ENCODE measurements around the gene SAPCD2. TPM values are rescaled to one million over a fixed set of nuclear protein-coding genes. Genes with fewer than 3 reads are reported as not detected.
A peak's percentile ranks its signal among the peaks of the same experiment; 100 is the strongest.

Gene SAPCD2, protein sequence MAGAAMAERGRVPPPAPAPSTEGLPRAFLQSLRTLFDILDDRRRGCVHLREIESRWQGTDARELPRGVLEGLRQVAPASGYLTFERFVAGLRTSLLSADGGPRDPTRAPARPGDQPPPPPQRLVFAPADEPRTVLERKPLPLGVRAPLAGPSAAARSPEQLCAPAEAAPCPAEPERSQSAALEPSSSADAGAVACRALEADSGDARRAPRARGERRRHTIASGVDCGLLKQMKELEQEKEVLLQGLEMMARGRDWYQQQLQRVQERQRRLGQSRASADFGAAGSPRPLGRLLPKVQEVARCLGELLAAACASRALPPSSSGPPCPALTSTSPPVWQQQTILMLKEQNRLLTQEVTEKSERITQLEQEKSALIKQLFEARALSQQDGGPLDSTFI
- total RNA-seq (2012; rRNA removed) (3.3 and 3.4 TPM in 2 replicates), polyA plus RNA-seq (2012; rRNA removed) (4.9 and 6.4 TPM in 2 replicates), Bru-seq, nascent RNA (percentile 28 among the genes with signal in this experiment), BruChase-seq, experiment 1, labeled RNA remaining after a 6-hour chase (percentile 27 among the genes with signal in this experiment), BruChase-seq, experiment 2, labeled RNA remaining after a 2-hour chase (percentile 24 among the genes with signal in this experiment)
- 3.1 and 4.5 TPM in 2 replicates for polyA plus RNA-seq (2012; cell fraction: cytosol; rRNA removed)
- 3.0 and 9.5 TPM in 2 replicates for polyA plus RNA-seq (2012; cell fraction: nucleus; rRNA removed; ENCODE audit: low replicate concordance)
- long read RNA-seq, partial matches to known transcripts, result 0 of 6 reads
- long read RNA-seq, other reads (novel, unspliced or antisense), result 6 of 6 reads

DNA sequence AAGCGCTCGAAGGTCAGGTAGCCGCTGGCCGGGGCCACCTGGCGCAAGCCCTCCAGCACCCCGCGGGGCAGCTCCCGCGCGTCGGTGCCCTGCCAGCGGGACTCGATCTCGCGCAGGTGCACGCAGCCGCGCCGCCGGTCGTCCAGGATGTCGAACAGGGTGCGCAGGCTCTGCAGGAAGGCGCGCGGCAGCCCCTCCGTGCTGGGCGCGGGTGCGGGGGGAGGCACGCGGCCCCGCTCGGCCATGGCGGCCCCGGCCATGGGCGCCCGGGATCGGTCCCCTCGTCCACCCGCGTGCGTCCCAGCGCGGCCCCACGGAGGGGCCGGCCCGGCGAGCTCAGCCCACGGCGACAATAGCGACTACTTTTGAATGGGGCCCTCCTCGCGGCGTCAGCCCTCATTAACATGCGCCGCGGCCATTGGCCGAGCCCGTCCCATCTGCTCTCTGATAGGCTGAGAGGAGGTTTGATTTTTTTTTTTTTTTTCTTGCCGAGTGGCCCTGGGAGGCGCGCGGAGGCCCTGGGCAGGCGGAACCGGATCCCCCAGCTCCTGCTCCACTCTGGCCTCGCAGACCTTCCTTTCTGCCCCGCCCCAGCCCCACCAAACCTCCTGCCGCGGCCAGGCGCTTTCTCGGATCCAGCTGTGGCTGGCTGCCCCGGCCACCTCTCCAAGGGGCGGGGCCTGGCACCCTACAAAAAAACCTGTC lies at the start of gene SAPCD2:
SAPCD2 (minus strand) TSS at position 357 of the 705 bp plus-strand sequence; CDS start at position 260, 97 bp downstream.
- H3K27ac ChIP-seq (ENCODE audit: insufficient read depth, low read length), result no peak within 1 kb of the TSS; the same call in 1 of the 2 replicates
- H2BK120ac ChIP-seq (ENCODE audit: low read depth, low read length), result no peak within 1 kb of the TSS
- no peak within 1 kb of the TSS for H2BK15ac ChIP-seq (ENCODE audit: low read depth, low read length)
- peak within 1 kb of the TSS; percentile 51 for H3K4me2 ChIP-seq (ENCODE audit: low read depth, low read length)
- no peak within 1 kb of the TSS for H3K23ac ChIP-seq (ENCODE audit: low read depth, low read length)
- H3K9ac ChIP-seq (ENCODE audit: low read depth, low read length), result peak within 1 kb of the TSS; percentile 23; the same call in 1 of the 2 replicates
- peaks cover 2 to 11% of the 10 kb centered on the region in 2 experiments for H3K79me1 ChIP-seq (ENCODE audit: low read depth in 1 of 2, low read length in 2 of 2)
- H4K20me1 ChIP-seq (ENCODE audit: insufficient read depth, low read length), result no peaks in the 10 kb centered on the region
- ChIA-PET CTCF (interaction anchor here (0.7 to 1.0 kb wide), 2 partner anchors 18 to 41 kb away, joined by 3 to 4 read pairs; no protein-coding TSS in a partner anchor), POLR2A (ENCODE audit: unreplicated experiment) (interaction anchor here (0.6 kb wide), 1 partner anchor 1186 kb away, joined by 3 read pairs; no protein-coding TSS in a partner anchor)
- H3K9me3 ChIP-seq (ENCODE audit: control insufficient read depth, insufficient read depth, low read length), result no peaks in the 10 kb centered on the region
- no peak for TF ChIP-seq SMC3 (IDR thresholded peaks at IDR 0.05; ENCODE audit: low read depth, low read length)
- no peak for TF ChIP-seq CHD1 (IDR thresholded peaks at IDR 0.05; ENCODE audit: low read depth, low read length)
- TF ChIP-seq NFE2L2 (IDR thresholded peaks at IDR 0.05; ENCODE audit: low read depth, low read length), result no peak
- no peak for TF ChIP-seq CEBPB (IDR thresholded peaks at IDR 0.05; ENCODE audit: low read depth, low read length)
- H2AK9ac ChIP-seq (replicated peaks; ENCODE audit: low read depth, low read length, poor library complexity), result peak within 1 kb of the TSS; percentile 44
- ATAC-seq (ENCODE audit: low read depth) (peak; percentile 94), DNase-seq (peak; percentile 79)
- peak within 1 kb of the TSS; percentile 74 to 79; a peak in 3 of 4 replicates for H4K8ac ChIP-seq (ENCODE audit: low read depth in 2 of 2, low read length in 2 of 2)
- H3K4me1 ChIP-seq (ENCODE audit: control insufficient read depth, insufficient read depth, low read length), result peaks cover 3% of the 10 kb centered on the region; the same call in 1 of the 2 replicates
- intact Hi-C loops (cut with micrococcal nuclease), result loop anchor here (1.0 kb wide), 1 partner anchor 16 kb away; the partner anchor contains the start of gene MAN1B1
- H3K4ac ChIP-seq (ENCODE audit: low read depth, low read length), result peak within 1 kb of the TSS; percentile 43; the same call in 1 of the 2 replicates
- H2BK5ac ChIP-seq (ENCODE audit: low read depth, low read length, poor library complexity, severe bottlenecking), result no peak within 1 kb of the TSS
- peak within 1 kb of the TSS; percentile 90 for H2AFZ ChIP-seq (replicated peaks; ENCODE audit: low read length, poor library complexity)
- H3K9me1 ChIP-seq (ENCODE audit: insufficient read depth, low read length), result no peaks in the 10 kb centered on the region
- no peaks in the 10 kb centered on the region for H3K36me3 ChIP-seq (ENCODE audit: control insufficient read depth, insufficient read depth, low read length)
- dilution Hi-C loops (cut with HindIII; ENCODE audit: low sequenced_read_pairs, unreplicated experiment), result no loop called here
- in situ Hi-C loops (cut with MboI; ENCODE audit: low sequenced_read_pairs), result no loop called here
- no peak within 1 kb of the TSS for H2BK20ac ChIP-seq (ENCODE audit: low read depth, low read length)
- peak within 1 kb of the TSS; percentile 53 for H3K4me3 ChIP-seq (ENCODE audit: insufficient read depth, low read depth, low read length)
- peak within 1 kb of the TSS; percentile 70 for H2AK5ac ChIP-seq (ENCODE audit: low read depth, low read length)
- no TSS peak for BruUV-seq (replicated peaks)
- WGBS, 2 experiments (ENCODE audit: extremely low coverage in 2 of 2, insufficient read length in 1 of 2), result 1% methylated on average over 38 of the region's 74 CpGs; no CpG with 5 or more reads in 1 of the 2 experiments
- peak within 1 kb of the TSS; percentile 76 for H4K91ac ChIP-seq (ENCODE audit: insufficient read depth, low read depth, low read length)
- H3K18ac ChIP-seq (ENCODE audit: low read depth, low read length), result no peak within 1 kb of the TSS
- H4K5ac ChIP-seq (ENCODE audit: low read depth, low read length), result no peak within 1 kb of the TSS
- H3K56ac ChIP-seq (ENCODE audit: extremely low read depth, insufficient read depth, low read length), result no peak within 1 kb of the TSS
- H3K27me3 ChIP-seq (ENCODE audit: control insufficient read depth, insufficient read depth, low read length), result no peaks in the 10 kb centered on the region; the same call in 1 of the 2 replicates
- H3K14ac ChIP-seq (replicated peaks; ENCODE audit: low read depth, low read length), result no peak within 1 kb of the TSS
